PC-3 (cell line): ENCODE data around the gene LMOD3. TPM values are rescaled to one million over a fixed set of nuclear protein-coding genes. Genes with fewer than 3 reads are reported as not detected.
A peak's percentile ranks its signal among the peaks of the same experiment; 100 is the strongest.

ENCODE experiments used
- ATAC-seq: fragments of 200-7000 bp; cut with Tn5 transposase; 2 replicates; pipeline ENCODE4 v1.9.1; 2020; ENCODE audit warnings: mild to moderate bottlenecking, moderate library complexity
- BruUV-seq: library from RNA; stranded (reverse); fragments of 400-500 nt; replicated peaks from 2 replicates; lab custom pipeline; 2021; lab: Mats Ljungman, UMichigan
- CTCF ChIA-PET: fragments of 300-600 bp; sonication (Branson Sonifier 250); formaldehyde crosslinking; loops from one replicate; lab custom pipeline; 2022; ENCODE audit warnings: antibody characterized with exemption; lab: Charles Lee
- POLR2A ChIA-PET: fragments of 300-600 bp; sonication (Branson Sonifier 250); formaldehyde crosslinking; loops from one replicate; lab custom pipeline; 2022; ENCODE audit warnings: antibody characterized with exemption; ENCODE audit not compliant: unreplicated experiment; lab: Charles Lee
- DNase-seq: peaks from one replicate; pipeline ENCODE4 v3.0.0-alpha.2; 2015
- H2AFZ ChIP-seq: fragments of 300-600 bp; sonication (generic); 2 replicates; pipeline ENCODE4 v1.6.0; 2016; ENCODE audit warnings: antibody characterized with exemption, low read length
- H3F3A ChIP-seq: fragments of 300-600 bp; sonication (generic); one replicate; pipeline ENCODE4 v1.6.0; 2017; ENCODE audit warnings: antibody characterized with exemption, low read length, control low read depth, mild to moderate bottlenecking; ENCODE audit not compliant: unreplicated experiment
- H3K27ac ChIP-seq: fragments of 300-600 bp; sonication (generic); 2 replicates; pipeline ENCODE4 v1.5.1; 2016; ENCODE audit warnings: mild to moderate bottlenecking, low read length
- H3K27me3 ChIP-seq: fragments of 300-600 bp; sonication (generic); 2 replicates; pipeline ENCODE4 v1.6.1; 2016; ENCODE audit warnings: low read length, mixed read lengths
- H3K36me3 ChIP-seq: fragments of 300-600 bp; sonication (generic); 2 replicates; pipeline ENCODE4 v1.6.1; 2016; ENCODE audit warnings: low read depth, mixed run types, low read length, mixed read lengths
- H3K4me1 ChIP-seq: fragments of 300-600 bp; sonication (generic); 2 replicates; pipeline ENCODE4 v1.5.1; 2016; ENCODE audit warnings: low read length; ENCODE audit not compliant: insufficient read depth
- H3K4me2 ChIP-seq: fragments of 300-600 bp; sonication (generic); 2 replicates; pipeline ENCODE4 v1.6.0; 2016; ENCODE audit warnings: low read length
- H3K4me3 ChIP-seq: fragments of 300-600 bp; sonication (generic); 2 replicates; pipeline ENCODE4 v1.5.1; 2016; ENCODE audit warnings: mild to moderate bottlenecking, low read length, mixed read lengths
- H3K79me2 ChIP-seq: fragments of 300-600 bp; sonication (generic); 2 replicates; pipeline ENCODE4 v1.6.1; 2017; ENCODE audit warnings: low read length, mixed read lengths
- H3K9ac ChIP-seq: fragments of 300-600 bp; sonication (generic); 2 replicates; pipeline ENCODE4 v1.6.0; 2016; ENCODE audit warnings: mild to moderate bottlenecking, low read length
- H3K9me2 ChIP-seq: fragments of 300-600 bp; sonication (generic); replicated peaks from 2 replicates; pipeline ENCODE4 v1.6.1; 2016; ENCODE audit warnings: mixed run types, low read length, mixed read lengths
- H3K9me3 ChIP-seq: fragments of 300-600 bp; sonication (generic); 2 replicates; pipeline ENCODE4 v1.6.1; 2016; ENCODE audit warnings: low read length, mixed read lengths
- H4K20me1 ChIP-seq: fragments of 300-600 bp; sonication (generic); 2 replicates; pipeline ENCODE4 v1.6.1; 2016; ENCODE audit warnings: low read length, mixed read lengths
- EZH2 ChIP-seq: fragments of 300-600 bp; sonication (generic); IDR thresholded peaks from one replicate; pipeline ENCODE4 v1.6.1; 2017; ENCODE audit warnings: antibody characterized with exemption, mild to moderate bottlenecking, low read length; ENCODE audit not compliant: unreplicated experiment
- EZH2phosphoT487 ChIP-seq: fragments of 300-600 bp; sonication (generic); IDR thresholded peaks from 2 replicates; pipeline ENCODE4 v1.6.1; 2018; ENCODE audit warnings: mild to moderate bottlenecking, antibody characterized with exemption, low read length, borderline replicate concordance
- intact Hi-C: fragments of 100-400 bp; cut with micrococcal nuclease; formaldehyde crosslinking; loops from 2 replicates; pipeline ENCODE4 v1.9.0; 2023
- total RNA-seq: library from RNA; depleted of rRNA; stranded (reverse); fragments of >200 nt; gene quantifications from 2 replicates; pipeline ENCODE4 v1.2.3, GENCODE V29; 2014
- TF ChIP-seq, protein P1 (sequence below): fragments of 300-600 bp; sonication (generic); conservative IDR thresholded peaks from 2 replicates; pipeline ENCODE4 v1.5.1; 2017; ENCODE audit warnings: antibody characterized with exemption, low read depth, mild to moderate bottlenecking, low read length

Gene LMOD3
- total RNA-seq, 1 experiment from 2014 or later: not detected

DNA sequence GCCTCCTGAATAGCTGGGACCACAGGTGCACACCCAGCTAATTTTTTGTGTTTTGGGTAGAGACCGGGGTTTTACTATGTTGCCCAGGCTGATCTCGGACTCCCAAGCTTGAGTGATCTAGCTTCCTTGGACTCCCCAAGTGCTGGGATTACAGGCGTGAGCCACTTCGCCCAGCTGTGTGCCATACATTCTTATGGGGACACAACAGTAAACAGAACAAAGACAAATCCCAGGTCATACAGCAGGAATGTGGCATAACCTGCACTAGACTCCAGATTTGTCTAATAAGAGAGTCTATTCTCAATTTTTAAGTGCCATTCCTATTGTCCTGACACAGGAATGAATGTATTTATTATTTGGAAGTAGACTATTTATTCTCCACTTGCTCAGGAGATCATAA lies 20.0 kb downstream of the LMOD3 start:
- CTCF ChIA-PET: no interaction called here
- POLR2A ChIA-PET: no interaction called here
- TF ChIP-seq, protein P1, sequence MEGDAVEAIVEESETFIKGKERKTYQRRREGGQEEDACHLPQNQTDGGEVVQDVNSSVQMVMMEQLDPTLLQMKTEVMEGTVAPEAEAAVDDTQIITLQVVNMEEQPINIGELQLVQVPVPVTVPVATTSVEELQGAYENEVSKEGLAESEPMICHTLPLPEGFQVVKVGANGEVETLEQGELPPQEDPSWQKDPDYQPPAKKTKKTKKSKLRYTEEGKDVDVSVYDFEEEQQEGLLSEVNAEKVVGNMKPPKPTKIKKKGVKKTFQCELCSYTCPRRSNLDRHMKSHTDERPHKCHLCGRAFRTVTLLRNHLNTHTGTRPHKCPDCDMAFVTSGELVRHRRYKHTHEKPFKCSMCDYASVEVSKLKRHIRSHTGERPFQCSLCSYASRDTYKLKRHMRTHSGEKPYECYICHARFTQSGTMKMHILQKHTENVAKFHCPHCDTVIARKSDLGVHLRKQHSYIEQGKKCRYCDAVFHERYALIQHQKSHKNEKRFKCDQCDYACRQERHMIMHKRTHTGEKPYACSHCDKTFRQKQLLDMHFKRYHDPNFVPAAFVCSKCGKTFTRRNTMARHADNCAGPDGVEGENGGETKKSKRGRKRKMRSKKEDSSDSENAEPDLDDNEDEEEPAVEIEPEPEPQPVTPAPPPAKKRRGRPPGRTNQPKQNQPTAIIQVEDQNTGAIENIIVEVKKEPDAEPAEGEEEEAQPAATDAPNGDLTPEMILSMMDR: no peak
- TF ChIP-seq EZH2phosphoT487: no peak
- no peak for TF ChIP-seq EZH2
- Histone ChIP-seq H3K79me2 (no peaks in the 10 kb centered on the region), H3F3A (no peaks in the 10 kb centered on the region), H3K4me1 (0 out of 2 replicates have a peak, but pooled peaks cover 4% of the 10 kb centered on the region), H3K27me3 (no peaks in the 10 kb centered on the region), H4K20me1 (no peaks in the 10 kb centered on the region), H3K4me3 (no peak overlapping the region), H3K9ac (no peak overlapping the region), H3K27ac (no peak overlapping the region), H3K9me2 (no peaks in the 10 kb centered on the region), H2AFZ (no peak overlapping the region), H3K4me2 (no peak overlapping the region), H3K36me3 (no peaks in the 10 kb centered on the region; the same call in 1 of the 2 replicates), H3K9me3 (no peaks in the 10 kb centered on the region)
- no TSS peak for BruUV-seq
- ATAC-seq (no peak), DNase-seq (peak; percentile 34)
- intact Hi-C loops: no loop called here

DNA sequence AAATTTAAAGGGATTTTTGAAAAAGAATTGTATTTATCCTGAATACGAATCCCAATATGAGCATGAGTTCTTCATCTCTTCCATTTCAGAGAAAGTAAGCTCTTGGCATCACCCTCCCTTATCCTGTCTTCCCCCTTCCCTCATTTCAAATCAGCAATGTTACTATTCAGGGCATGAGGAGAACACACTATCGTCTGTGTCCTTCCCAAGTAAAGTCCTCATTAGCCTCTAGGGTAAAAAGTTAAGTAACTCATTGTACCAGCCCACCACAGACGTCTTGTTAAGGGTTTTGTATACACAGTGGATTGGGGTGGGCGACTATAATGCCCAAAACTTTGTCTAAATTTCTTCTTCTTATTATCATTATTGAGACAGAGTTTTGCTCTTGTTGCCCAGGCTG lies 22.8 kb downstream of the LMOD3 start:
- intact Hi-C loops: no loop called here
- H3K36me3 ChIP-seq: no peaks in the 10 kb centered on the region; the same call in 1 of the 2 replicates
- TF ChIP-seq EZH2phosphoT487 (no peak), EZH2 (no peak)
- TF ChIP-seq, protein P1: no peak
- no peaks in the 10 kb centered on the region for H4K20me1 ChIP-seq
- no peaks in the 10 kb centered on the region for H3K79me2 ChIP-seq
- H3K4me2 ChIP-seq: no peak overlapping the region
- no peaks in the 10 kb centered on the region for H3K9me2 ChIP-seq
- DNase-seq: no peak
- no peaks in the 10 kb centered on the region for H3K27me3 ChIP-seq
- H3K27ac ChIP-seq: no peak overlapping the region
- no peak for ATAC-seq
- no peaks in the 10 kb centered on the region for H3K9me3 ChIP-seq
- no TSS peak for BruUV-seq
- no peak overlapping the region for H3K9ac ChIP-seq
- CTCF ChIA-PET: no interaction called here
- no peaks in the 10 kb centered on the region for H3K4me1 ChIP-seq
- POLR2A ChIA-PET: no interaction called here
- H3F3A ChIP-seq: no peaks in the 10 kb centered on the region
- H3K4me3 ChIP-seq: no peak overlapping the region
- H2AFZ ChIP-seq: no peak overlapping the region

DNA sequence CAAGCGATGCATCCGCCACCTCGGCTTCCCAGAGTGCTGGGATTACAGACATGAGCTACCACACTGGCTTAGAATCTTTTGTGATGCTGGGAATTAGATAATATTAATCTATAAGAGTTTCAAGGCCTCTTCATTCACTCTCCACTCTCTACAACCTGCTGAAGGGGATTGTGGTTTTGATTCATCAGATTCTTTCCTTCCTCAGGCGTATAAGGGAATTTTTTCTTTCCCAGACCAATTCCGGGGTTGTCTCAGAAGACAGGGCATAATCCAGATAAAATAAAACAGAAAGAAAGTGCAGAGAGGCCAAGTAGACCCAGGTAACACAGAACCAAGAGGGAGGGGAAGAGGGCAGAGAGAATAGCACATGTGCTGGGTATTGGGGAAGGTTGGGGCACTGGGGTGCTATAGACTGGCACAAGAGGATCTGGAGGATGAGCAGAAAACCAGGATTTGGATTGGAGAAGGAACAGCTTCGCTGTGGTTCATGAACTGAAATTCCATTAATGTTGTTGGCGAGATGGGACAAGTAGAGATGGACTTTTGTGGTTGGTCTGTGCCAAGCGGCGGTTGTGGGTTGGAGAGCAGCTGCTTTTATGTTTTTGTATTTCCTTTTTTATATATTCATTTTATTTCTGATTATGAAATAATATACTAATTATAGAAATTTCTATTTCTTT lies 24.8 kb downstream of the LMOD3 start:
- no peak overlapping the region for H3K4me3 ChIP-seq
- ChIA-PET POLR2A (no interaction called here), CTCF (no interaction called here)
- no peaks in the 10 kb centered on the region for H3K9me2 ChIP-seq
- H3K36me3 ChIP-seq: no peaks in the 10 kb centered on the region
- H2AFZ ChIP-seq: no peak overlapping the region
- no TSS peak for BruUV-seq
- no peak overlapping the region for H3K9ac ChIP-seq
- no peaks in the 10 kb centered on the region for H3K4me1 ChIP-seq
- H3K79me2 ChIP-seq: no peaks in the 10 kb centered on the region
- no peak for ATAC-seq
- no peaks in the 10 kb centered on the region for H3K9me3 ChIP-seq
- TF ChIP-seq, protein P1: no peak
- TF ChIP-seq EZH2phosphoT487: no peak
- TF ChIP-seq EZH2: no peak
- H3K27me3 ChIP-seq: no peaks in the 10 kb centered on the region
- intact Hi-C loops: no loop called here
- DNase-seq: no peak
- no peak overlapping the region for H3K27ac ChIP-seq
- no peak overlapping the region for H3K4me2 ChIP-seq
- no peaks in the 10 kb centered on the region for H3F3A ChIP-seq
- H4K20me1 ChIP-seq: no peaks in the 10 kb centered on the region
